ENCODE measurements around the gene ADAM12. TPM values are rescaled to one million over a fixed set of nuclear protein-coding genes. Genes with fewer than 3 reads are reported as not detected.

Gene ADAM12
- total and polyA plus RNA-seq, 10 of the 15 experiments (the other 5 are each of a cell fraction or from before 2014, with no cell fraction given): under 0.01 to 0.62 (median 0.04) TPM; not detected in 5

DNA sequence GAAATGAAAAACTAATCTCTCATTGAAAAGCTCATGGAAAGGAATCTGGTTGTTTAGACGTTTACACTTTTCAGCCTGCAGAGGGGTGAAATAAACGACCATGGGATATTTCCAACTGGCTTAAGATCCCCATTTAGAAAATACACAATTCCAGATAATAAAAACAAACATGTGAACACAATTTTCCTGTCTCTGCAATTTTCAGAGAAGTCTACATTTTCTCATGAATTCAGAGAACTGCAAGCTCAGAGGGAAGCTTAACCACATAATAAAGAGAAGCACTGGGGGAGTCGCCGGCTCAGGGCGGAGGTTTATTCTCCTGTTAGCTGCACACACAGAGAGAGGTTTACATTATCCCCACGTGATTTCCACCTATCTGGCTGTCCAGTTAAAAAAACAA is 276.8 kb downstream of the ADAM12 start (continued):
- TF ChIP-seq MEF2B (IDR thresholded peaks at IDR 0.05; ENCODE audit: partially characterized antibody, poor library complexity, severe bottlenecking) (no peak), SPI1 (IDR thresholded peaks at IDR 0.05; ENCODE audit: borderline replicate concordance, insufficient read depth, low read depth, low read length) (no peak), SMAD1 (IDR thresholded peaks at IDR 0.05; ENCODE audit: low read depth, partially characterized antibody) (no peak), RAD21 (IDR thresholded peaks at IDR 0.05; ENCODE audit: insufficient read depth, low read depth, low read length) (no peak), PKNOX1 (IDR thresholded peaks at IDR 0.05) (no peak), HDAC6 (IDR thresholded peaks at IDR 0.05; ENCODE audit: unreplicated experiment) (no peak), BRCA1 (IDR thresholded peaks at IDR 0.05; ENCODE audit: low read depth, low read length) (no peak), NFYB (IDR thresholded peaks at IDR 0.05; ENCODE audit: insufficient read depth, low read depth, low read length) (no peak)
- TF ChIP-seq, protein P1, sequence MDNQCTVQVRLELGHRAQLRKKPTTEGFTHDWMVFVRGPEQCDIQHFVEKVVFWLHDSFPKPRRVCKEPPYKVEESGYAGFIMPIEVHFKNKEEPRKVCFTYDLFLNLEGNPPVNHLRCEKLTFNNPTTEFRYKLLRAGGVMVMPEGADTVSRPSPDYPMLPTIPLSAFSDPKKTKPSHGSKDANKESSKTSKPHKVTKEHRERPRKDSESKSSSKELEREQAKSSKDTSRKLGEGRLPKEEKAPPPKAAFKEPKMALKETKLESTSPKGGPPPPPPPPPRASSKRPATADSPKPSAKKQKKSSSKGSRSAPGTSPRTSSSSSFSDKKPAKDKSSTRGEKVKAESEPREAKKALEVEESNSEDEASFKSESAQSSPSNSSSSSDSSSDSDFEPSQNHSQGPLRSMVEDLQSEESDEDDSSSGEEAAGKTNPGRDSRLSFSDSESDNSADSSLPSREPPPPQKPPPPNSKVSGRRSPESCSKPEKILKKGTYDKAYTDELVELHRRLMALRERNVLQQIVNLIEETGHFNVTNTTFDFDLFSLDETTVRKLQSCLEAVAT (IDR thresholded peaks at IDR 0.05): no peak
- TF ChIP-seq, protein P2, sequence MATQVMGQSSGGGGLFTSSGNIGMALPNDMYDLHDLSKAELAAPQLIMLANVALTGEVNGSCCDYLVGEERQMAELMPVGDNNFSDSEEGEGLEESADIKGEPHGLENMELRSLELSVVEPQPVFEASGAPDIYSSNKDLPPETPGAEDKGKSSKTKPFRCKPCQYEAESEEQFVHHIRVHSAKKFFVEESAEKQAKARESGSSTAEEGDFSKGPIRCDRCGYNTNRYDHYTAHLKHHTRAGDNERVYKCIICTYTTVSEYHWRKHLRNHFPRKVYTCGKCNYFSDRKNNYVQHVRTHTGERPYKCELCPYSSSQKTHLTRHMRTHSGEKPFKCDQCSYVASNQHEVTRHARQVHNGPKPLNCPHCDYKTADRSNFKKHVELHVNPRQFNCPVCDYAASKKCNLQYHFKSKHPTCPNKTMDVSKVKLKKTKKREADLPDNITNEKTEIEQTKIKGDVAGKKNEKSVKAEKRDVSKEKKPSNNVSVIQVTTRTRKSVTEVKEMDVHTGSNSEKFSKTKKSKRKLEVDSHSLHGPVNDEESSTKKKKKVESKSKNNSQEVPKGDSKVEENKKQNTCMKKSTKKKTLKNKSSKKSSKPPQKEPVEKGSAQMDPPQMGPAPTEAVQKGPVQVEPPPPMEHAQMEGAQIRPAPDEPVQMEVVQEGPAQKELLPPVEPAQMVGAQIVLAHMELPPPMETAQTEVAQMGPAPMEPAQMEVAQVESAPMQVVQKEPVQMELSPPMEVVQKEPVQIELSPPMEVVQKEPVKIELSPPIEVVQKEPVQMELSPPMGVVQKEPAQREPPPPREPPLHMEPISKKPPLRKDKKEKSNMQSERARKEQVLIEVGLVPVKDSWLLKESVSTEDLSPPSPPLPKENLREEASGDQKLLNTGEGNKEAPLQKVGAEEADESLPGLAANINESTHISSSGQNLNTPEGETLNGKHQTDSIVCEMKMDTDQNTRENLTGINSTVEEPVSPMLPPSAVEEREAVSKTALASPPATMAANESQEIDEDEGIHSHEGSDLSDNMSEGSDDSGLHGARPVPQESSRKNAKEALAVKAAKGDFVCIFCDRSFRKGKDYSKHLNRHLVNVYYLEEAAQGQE (IDR thresholded peaks at IDR 0.05; ENCODE audit: low read depth, low read length): no peak
- TF ChIP-seq, protein P3, sequence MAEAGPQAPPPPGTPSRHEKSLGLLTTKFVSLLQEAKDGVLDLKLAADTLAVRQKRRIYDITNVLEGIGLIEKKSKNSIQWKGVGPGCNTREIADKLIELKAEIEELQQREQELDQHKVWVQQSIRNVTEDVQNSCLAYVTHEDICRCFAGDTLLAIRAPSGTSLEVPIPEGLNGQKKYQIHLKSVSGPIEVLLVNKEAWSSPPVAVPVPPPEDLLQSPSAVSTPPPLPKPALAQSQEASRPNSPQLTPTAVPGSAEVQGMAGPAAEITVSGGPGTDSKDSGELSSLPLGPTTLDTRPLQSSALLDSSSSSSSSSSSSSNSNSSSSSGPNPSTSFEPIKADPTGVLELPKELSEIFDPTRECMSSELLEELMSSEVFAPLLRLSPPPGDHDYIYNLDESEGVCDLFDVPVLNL (IDR thresholded peaks at IDR 0.05; ENCODE audit: low read depth, low read length): no peak

Measured in GM12878 (cell line).